ENCODE data around the gene FHL3. TPM values are rescaled to one million over a fixed set of nuclear protein-coding genes. Genes with fewer than 3 reads are reported as not detected.

Gene FHL3
- total RNA-seq, 1 donor from 2014 or later: 40.4 TPM

- Mint-ChIP-seq H3K4me1 (ENCODE audit: unreplicated experiment) (peaks cover 25% of the 10 kb centered on the region), H3K9me3 (ENCODE audit: unreplicated experiment) (no peaks in the 10 kb centered on the region), H3K4me3 (ENCODE audit: unreplicated experiment) (no peak overlapping the region), H3K27me3 (ENCODE audit: unreplicated experiment) (no peaks in the 10 kb centered on the region), H3K27ac (ENCODE audit: unreplicated experiment) (no peak overlapping the region), H3K36me3 (ENCODE audit: unreplicated experiment) (no peaks in the 10 kb centered on the region)
- no peak for TF ChIP-seq CTCF (IDR thresholded peaks at IDR 0.05)
- no peak for DNase-seq (ENCODE audit: extremely low spot score, unreplicated experiment)
These were observed 26.2 kb upstream of the FHL3 start for GRCh38 chr1:38031513-38031866.

GRCh38 chr1:38030596-38031512, 25.5 kb upstream of the FHL3 start:
- Mint-ChIP-seq H3K4me1 (ENCODE audit: unreplicated experiment) (peaks cover 25% of the 10 kb centered on the region), H3K36me3 (ENCODE audit: unreplicated experiment) (peaks cover 1% of the 10 kb centered on the region), H3K27ac (ENCODE audit: unreplicated experiment) (no peak overlapping the region), H3K27me3 (ENCODE audit: unreplicated experiment) (no peaks in the 10 kb centered on the region), H3K4me3 (ENCODE audit: unreplicated experiment) (no peak overlapping the region), H3K9me3 (ENCODE audit: unreplicated experiment) (no peaks in the 10 kb centered on the region)
- TF ChIP-seq CTCF (IDR thresholded peaks at IDR 0.05): no peak
- DNase-seq (ENCODE audit: extremely low spot score, unreplicated experiment): no peak

- H3K27me3 Mint-ChIP-seq (ENCODE audit: unreplicated experiment): no peaks in the 10 kb centered on the region
- H3K4me1 Mint-ChIP-seq (ENCODE audit: unreplicated experiment): peaks cover 25% of the 10 kb centered on the region
- peak overlapping the region; percentile 68 for H3K27ac Mint-ChIP-seq (ENCODE audit: unreplicated experiment)
- DNase-seq (ENCODE audit: extremely low spot score, unreplicated experiment): no peak
- no peak for TF ChIP-seq CTCF (IDR thresholded peaks at IDR 0.05)
- H3K36me3 Mint-ChIP-seq (ENCODE audit: unreplicated experiment): peaks cover 9% of the 10 kb centered on the region
- H3K4me3 Mint-ChIP-seq (ENCODE audit: unreplicated experiment): no peak overlapping the region
- H3K9me3 Mint-ChIP-seq (ENCODE audit: unreplicated experiment): no peaks in the 10 kb centered on the region
These were observed 24.6 kb upstream of the FHL3 start for GRCh38 chr1:38029685-38030511.

- H3K4me3 Mint-ChIP-seq (ENCODE audit: unreplicated experiment): no peak overlapping the region
- H3K27ac Mint-ChIP-seq (ENCODE audit: unreplicated experiment): peak overlapping the region; percentile 68
- no peaks in the 10 kb centered on the region for H3K27me3 Mint-ChIP-seq (ENCODE audit: unreplicated experiment)
- no peaks in the 10 kb centered on the region for H3K9me3 Mint-ChIP-seq (ENCODE audit: unreplicated experiment)
- peaks cover 12% of the 10 kb centered on the region for H3K36me3 Mint-ChIP-seq (ENCODE audit: unreplicated experiment)
- no peak for DNase-seq (ENCODE audit: extremely low spot score, unreplicated experiment)
- no peak for TF ChIP-seq CTCF (IDR thresholded peaks at IDR 0.05)
- peaks cover 25% of the 10 kb centered on the region for H3K4me1 Mint-ChIP-seq (ENCODE audit: unreplicated experiment)
These were observed 23.9 kb upstream of the FHL3 start for GRCh38 chr1:38029081-38029681.
